ENCODE results near the gene MTPN.

Gene MTPN

DNA sequence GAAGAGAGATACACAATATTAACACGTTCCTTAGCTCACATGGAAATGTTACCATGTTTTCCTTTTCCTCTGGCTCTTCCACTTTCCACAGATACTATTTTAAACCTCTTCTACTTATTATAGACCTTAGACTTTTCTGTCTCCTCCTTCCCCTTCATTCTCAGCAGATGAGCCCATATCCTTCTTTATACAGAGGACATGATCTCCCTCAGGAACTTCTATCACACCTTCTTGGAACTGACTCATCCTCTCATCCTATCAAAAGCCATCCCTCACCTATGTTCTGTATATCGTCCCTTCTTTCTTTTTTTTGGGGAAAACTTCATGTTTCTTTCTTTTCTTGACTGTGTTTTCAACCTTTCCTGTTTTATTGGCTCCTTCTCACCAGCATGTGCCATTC is 20.8 kb downstream of the MTPN start:
- DNase-seq, result no peak

DNA sequence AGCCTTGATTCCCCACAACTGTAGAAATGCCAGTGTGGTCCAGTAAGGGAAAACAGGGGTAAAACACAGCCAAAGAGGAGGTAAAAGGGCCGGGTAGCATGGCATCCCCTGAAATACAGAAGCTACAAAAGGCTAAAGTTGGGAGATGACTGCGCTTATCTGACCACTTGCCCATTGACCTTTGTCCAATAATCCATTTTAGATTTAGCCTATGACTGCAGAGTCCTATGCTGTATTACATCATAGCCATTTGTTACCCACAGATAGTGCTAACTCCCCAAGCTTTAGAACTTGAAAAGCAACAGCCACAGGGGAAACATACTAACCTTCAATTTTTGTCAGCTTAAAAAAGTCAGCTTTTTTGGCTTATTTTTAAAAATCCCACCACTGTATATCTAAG is 26.2 kb downstream of the MTPN start:
- DNase-seq, result no peak

DNA sequence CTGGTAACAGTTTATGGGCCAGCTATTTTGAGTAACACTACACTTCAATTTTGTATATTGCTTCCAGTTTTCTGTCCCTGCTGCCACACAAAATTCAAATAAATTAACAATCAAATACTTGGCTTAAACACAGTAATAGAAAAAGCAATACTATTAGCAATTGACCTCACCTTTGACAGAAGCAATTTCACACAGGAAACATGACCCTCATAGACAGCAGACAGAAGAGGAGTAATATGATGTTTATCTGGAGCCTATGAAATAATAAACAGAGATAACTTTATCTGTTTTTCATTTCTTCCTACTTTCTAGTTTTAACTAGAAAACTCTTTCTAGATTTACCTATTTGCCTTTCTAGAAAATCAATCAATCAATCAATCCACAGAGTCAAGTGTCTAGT is 26.7 kb downstream of the MTPN start:
- DNase-seq, result no peak

DNA sequence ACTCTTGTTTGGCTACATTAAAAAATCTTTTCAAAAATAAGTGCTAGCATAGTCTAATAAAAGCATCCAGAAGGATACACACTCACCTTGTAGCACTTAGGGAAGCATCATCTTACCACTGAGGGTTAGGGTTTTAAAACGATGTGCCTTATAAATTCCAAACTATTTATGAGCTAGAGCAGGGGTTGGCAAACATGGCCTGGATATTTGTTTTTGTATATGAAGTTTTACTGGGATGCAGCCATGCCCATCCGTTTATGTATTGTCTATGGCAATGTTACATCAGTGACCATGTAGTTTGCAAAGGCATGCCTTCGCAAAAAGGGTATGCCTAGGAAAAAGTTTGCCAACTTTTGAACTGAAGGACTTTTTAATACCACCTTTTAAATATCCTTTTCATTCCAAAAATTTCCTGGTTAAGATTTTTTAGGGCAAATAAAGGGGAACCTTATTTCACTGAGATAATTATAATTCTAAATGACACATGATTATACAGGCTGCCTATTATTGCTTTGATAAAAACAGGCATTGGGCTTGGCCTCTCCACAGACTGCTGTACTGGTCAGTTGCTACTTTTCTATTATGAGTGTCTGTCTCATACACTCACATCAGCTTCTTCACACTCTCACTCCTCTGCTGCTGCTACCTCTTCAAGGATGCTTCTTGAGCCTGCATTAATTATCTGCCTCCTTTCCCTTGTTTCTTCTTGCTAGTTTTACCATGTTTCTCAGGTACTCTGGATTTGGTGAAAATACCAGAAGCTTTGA is 30.7 kb downstream of the MTPN start:
- no peak for DNase-seq

DNA sequence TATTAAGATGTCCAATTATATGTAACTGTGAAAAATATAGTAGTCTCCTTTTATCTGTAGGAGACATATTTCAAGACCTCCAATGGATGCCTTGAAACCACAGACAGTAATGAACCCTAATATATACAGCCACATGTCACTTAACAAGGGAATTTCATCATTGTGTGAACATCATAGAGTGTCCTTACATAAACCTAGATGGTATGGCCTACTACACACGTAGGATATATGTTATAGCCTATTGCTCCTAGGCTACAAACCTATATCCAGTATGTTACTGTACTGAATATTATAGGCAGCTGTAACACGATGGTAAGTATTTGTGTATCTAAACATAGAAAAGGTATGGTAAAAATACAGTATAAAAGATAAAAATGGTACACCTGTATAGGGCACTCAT is 32.4 kb downstream of the MTPN start:
- DNase-seq, result no peak

DNA sequence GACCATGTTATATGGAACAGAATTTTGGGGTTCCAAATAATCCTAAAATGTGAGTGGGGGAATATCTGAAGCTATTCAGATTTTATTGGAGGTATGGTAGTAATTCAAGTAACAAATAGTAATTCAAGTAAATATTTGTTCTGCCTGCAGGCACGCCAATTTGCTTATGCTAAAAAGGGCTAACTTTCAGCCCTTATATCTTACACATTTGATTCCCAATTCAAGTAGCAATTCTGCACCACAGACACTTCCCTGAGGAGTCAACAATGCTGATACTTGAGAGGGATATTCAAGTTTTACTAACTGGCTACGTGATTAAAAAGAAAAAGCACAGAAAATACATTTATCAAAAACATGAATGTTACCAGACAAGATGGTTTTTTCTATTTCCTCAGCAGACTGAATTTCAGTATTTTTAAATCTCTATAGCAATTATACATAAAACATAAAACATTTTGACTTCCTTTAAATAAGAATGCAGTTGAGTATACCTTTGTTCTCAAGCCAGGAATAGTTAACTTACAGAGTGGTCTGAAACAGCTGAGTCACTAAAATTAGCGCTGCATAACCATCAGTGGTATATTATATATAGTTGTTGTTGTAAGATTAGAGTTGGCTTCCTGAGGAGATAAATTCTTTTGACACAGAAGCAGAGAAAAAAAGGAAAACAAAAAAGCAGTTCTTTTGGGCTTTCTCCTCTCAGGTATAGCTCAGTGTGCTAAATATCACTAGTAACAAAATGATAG is 33.9 kb downstream of the MTPN start:
- no peak for DNase-seq

DNA sequence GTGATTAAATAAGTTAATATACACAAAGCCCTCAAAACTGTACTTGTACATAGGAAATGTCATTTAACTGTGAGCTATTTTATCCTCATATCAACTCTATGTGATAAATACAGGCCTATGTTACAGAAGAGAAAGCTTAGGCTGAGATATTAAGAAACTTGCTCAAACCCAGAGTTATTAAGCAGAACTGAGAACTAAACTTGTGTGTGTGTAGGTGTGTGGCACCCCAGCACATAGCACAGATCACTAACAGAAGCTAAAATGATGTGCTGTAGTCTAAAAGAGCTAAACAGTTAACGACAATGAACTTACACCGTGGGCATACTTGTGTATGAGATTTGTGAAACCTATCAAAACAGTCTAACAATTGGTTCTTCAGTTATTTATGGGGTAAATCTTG is 34.5 kb downstream of the MTPN start:
- DNase-seq, result no peak

DNA sequence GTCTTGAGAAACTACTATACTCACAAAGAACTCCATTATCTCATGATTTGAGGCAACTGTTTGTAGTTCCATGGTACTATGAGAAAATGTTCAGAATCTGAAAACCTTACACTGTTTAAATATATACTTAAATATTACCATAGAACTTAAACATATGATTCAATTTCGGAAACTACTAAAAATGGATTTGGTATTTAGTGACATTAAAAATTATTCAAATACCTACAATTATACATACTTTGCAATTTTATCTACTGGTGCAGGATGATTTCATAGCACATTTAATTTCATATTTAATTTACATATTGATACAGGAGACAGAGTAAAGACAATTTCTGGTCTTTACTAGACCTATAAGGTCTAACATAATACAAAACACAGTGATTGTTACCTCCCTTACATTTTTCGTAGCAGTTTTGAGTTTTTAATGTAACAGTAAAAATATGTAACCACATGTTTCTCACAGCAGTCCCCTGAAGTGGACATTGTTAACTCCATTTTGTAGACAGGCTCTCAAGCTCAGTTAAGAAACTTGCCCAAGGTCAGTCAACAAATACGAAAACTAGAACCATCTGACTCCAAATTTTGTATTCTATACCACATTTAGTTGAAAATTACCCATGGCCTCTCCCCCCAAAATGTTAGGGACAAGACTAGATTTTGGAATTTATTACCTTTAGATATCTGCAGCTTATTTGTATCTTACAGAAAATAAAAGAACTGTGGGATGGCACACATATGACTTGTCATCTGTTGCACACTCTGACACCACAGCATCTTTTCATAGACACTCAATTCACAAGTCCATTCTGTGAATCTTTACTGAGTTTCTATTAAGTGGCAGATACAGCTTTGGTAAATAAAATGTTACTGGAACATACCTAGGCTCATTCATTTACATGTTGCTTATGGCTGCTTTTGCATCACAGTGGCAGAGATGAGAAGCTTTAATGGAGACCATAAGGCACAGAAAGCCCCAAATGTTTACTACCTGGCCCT is 36.8 kb downstream of the MTPN start:
- DNase-seq, result no peak

DNA sequence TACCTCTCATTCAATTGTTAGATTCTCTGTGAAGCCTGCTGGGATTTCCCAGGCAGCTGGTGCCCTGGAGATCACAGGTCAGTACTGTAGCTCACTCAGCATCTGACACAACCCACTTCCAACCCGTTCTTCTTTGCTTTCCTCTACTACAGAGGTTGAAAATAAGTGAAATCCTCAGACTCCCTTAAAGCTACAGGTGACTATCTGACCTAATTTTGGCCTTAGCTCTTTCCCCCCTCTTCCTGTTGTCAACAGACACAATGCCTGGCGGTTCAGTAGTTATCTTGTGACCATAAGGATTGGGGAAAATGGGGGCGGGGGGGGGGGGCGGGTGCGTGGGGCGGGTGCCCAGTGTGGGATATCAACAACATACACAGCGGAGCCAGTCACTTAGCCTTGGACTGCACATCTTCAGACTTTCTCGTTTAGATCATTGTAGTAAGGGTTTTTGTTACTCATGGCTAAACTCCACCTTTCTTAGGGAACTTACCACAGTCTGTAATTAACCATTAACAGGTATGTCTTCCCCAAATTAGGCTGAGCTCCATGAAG is 37.8 kb downstream of the MTPN start:
- no peak for DNase-seq

DNA sequence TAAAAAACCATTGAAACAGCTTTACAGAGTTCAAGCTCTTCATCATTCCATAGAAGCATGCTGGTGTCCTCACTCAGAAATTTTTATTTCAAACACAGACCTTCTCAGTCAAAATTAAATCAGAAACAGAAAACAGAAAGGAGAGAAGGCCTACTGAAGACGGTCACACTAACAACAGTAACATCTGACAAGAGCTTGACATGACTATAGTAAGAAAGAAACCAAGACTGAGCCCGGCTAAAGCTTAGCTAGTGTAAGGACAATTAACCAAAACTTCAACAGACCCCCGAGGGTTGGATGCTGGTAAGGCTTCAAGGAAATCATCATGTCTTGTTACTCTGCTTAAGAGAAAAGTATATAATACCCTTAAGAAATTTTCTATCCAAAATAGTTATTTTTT is 38.6 kb downstream of the MTPN start:
- DNase-seq, result no peak

DNA sequence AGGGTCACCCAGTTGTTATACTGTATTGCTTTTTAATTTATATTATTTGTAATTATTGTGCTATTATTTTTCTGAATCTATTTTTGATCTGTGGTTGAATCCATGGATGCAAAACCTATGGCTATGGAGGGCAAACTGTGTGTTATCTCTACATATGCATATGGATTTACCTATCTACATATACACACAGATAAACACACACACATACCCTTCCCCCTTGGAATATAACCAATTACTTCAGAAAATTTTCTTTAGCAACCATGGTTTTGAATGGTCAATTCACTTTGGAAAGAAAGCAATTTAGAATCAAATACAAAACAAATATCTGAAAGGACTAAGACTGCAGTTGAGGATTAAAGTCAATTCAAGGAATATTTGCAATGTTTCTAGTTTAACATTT is 39.1 kb downstream of the MTPN start:
- no peak for DNase-seq

DNA sequence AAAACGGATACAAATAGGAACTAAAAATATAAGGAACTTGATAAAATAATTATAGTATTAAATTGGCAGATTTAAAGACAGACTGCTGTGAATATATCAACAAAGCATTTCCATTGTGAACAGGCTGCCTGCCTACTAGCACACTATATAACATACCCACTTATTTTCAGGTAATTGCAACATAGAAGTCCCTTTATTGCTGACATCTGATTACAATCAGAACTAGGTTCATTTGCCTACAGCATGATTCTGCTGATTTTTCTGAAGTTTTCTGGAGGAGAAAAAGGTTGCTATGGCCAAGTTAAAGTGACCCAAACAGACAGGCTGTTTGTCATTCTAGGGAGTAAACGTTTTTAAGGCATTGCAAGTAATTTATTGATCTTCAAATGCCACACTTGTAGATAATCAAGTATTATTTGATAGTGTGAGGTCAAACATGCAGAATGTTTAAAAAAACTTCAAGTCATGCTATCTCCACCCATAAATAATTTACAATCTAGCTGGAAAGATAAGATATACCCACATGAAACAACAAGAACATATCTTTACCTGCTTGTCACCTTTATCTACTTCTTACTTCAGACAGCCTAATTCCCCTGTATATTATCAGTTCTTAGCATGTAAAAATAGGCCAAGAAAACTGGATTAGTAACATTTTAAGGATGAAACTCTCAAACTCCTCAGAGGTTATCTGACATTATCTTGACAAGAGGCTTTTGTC is 40.5 kb downstream of the MTPN start:
- no peak for DNase-seq

DNA sequence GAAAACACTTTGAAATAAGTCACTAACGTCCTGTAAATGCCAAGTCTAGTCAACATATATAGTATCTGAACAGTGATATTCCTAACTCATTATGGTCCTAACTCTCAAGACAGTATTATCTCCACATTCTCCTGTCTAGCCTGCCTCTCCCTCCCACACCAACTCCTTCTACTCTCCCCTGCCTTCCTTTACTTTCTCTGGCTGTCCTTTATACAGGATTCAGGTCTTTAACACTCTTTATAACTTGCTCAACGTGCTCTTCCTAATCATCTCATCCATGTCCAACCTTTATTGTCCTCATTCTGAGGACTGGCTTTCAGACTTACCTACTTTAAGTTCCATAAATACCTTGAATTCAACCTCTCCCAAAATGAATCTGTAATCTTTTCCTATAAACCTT is 42.5 kb downstream of the MTPN start:
- no peak for DNase-seq

DNA sequence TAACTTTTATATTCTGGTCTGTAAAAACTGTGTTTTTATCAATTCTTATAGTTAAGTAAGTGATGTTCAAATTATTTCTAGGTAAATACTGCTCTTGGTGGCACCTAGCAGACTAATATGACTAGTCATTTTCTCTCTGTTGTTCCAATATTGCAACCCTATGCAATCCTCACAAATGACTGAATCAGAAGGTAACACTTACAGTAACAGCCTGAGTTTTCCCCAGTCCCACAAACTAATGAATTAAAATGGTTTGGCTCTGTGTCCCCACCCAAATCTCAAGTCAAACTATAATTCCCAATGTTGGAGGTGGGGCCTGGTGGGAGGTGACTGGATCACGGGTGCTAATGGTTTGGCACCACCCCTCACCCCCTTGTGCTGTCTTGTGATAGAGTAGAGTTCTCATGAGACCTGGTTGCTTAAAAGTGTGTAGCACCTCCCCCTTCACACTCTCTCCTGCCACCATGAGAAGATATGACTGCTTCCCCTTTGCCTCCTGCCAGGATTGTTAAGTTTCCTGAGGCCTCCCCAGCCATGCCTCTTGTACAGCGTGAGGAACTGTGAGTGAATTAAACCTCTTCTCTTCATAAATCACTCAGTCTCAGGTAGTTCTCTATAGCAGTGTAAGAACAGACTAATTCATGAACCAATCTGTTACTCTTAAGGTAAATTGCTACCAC is 43.5 kb downstream of the MTPN start:
- DNase-seq, result no peak

DNA sequence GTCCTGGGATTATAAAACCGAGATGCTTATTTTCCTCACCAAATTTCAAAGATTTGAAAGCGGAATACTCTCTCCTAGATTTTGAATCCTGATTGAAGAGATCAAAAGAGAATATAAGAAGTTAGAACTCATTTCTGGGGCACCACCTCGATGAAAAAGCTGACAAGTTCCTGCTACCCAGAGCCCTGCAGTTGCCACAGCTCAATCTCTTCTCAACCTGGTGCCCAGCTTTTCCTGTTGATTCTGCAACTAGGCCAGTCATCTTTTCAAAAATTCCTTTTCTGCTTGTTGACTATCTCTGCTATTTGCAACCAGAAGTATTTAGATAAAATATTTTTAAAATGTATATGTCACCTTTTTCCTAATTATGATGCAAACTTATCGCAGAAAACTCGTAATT is 45.0 kb downstream of the MTPN start:
- DNase-seq, result no peak

DNA sequence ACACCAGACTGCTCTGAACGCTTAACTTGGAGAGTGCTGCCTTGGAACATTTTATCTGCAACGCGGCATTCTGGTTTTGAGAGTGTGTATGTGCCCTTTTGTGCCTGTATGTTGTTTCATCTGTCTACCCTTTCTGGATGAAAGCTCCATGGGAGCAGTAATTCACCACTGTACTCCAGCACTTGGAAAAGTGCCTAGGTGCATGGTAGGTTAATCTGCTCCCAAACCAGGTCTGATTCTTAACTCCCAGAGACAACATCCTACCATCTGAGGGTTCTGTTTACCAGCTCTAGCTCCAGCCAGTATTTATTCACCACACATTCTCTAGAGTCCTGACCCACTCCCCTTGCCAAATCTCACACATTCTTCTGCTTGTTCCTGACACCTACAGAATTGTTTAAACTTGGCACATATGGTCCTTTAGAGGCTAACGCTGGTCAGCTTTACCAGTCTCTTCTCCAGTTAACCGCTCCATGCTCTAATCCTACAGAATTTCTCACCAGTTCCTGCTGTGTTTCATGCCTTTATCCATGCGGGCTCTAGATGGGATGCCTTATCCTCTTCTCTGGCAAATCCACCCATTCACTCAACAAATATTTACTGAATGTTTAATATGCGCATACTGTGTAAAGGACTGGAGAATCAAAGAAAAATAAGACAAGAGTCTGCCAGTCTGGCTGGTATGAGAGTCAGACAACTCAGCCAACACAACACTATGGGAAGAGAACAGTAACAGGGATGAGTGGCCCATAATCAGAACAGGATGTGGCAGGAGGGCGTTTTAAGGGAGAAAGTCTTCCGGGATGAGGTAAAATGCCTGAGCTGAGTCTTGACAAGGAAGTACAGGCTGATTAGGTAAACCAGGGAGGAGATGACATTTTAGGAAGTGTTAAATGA is 46.3 kb downstream of the MTPN start:
- no peak for DNase-seq

DNA sequence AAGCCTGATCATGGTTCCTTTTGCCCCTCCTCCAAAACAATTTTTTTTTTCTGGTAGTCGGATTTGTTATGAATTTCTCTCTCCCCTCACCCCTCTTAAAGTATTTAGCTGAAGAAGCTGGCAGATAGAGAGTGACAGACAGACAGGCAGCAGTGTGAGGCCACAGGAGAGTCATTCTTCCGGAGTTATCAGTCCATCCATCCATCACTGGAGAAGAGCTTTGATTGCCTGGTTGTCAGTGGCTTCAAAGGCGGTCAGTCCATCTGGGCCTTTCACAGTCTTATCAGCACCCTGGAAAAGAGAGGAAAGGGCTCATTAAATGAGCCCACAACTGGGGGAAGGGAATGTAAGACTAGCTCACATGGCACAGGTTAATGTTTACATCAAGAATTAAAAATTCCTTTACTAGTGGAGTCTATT is 47.4 kb downstream of the MTPN start:
- DNase-seq, result no peak

DNA sequence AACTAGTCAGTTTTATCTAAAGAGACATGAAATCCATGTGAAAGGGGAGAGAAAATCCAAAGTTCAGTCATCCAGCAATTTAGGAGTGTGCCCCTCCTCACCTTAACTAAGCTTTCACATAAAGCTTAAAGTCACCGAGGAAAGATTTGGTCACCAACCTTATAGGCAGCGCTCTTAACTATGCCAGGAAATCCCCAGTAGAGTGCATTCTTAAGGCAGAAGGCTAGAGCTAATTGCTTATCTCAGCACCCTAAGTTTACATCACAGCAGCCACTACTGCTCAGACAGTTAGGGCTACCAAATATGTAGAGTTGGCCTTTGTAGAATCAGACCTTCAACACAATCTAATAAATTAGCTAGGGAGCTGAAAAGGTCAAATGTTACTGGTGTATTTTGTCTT is 47.9 kb downstream of the MTPN start:
- DNase-seq, result no peak

DNA sequence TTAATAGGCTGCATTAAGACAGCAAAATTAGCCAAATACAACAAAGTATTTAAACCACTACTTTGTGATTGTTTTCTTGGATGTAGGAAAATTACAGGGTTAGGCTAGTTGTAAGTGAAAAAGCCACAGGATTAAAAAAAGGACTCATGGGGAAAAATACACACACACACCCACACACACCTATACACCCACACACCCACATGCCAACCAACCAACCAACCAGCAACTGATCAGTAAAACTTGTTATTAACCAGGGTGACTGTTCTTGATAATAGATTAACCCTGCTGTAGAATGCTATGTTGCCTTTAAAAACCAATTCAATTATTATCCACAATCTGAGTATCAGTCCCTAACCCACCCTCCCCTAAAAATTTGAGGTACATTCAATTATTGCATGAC is 49.0 kb downstream of the MTPN start:
- no peak for DNase-seq

DNA sequence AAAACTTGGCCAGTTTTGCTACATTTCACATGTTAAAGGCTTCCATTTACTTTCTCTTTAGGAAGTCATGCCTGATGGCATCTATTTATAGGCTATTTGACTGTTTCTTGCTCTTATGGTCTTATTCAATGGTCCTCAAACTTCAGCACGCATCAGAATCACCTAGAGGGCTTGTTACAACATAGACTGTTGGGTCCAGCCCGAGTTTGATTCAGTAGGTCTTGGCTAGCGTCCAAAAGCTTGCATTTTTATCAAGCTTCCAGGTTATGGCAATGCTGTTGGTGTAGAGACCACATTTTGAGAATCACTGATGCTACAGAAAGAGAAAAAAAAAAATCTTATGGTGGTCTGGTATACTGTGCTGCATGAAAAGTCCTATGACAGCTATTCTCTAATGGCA is 51.9 kb downstream of the MTPN start:
- DNase-seq, result no peak

DNA sequence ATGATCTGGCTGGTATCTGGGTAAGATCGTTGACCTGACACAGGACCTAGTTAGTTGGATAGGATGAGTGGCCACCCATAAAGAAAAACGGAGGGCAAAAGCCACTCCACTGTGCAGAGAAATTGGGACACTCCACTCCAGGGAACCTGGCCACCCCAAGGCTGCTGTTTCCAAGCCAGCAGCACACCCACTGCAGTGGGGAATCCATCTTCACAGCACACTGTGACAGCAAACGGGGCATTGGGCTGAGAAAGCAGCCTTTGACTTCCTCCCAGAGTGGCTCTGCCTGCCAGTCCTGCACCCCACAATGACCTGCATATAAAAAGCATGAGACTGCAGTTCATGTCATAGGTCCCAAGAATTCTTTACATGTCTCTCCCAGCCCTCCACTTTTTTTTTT is 52.9 kb downstream of the MTPN start:
- DNase-seq, result no peak
